ENCODE measurements around the gene SEPTIN8.

The SEPTIN8 gene

GRCh38 chr5:132779961-132780360 lies 2.9 kb upstream of the SEPTIN8 start:
- DNase-seq: no peak

GRCh38 chr5:132778856-132779255 lies 1.8 kb upstream of the SEPTIN8 start:
- no peak for DNase-seq

- DNase-seq: no peak
Observed at GRCh38 chr5:132778129-132778528, 1.1 kb upstream of the SEPTIN8 start.

- no peak for DNase-seq
Observed at GRCh38 chr5:132776938-132777208, 166 bp downstream of the SEPTIN8 start.

- DNase-seq: no peak
Observed at GRCh38 chr5:132776131-132776937, 705 bp downstream of the SEPTIN8 start.

GRCh38 chr5:132775476-132775961 lies 1.5 kb downstream of the SEPTIN8 start:
- DNase-seq: no peak

GRCh38 chr5:132774896-132775295 lies 2.1 kb downstream of the SEPTIN8 start:
- no peak for DNase-seq

GRCh38 chr5:132774406-132774805 lies 2.6 kb downstream of the SEPTIN8 start:
- DNase-seq: no peak

GRCh38 chr5:132773601-132774355 lies 3.3 kb downstream of the SEPTIN8 start:
- DNase-seq: no peak

GRCh38 chr5:132773114-132773513 lies 3.9 kb downstream of the SEPTIN8 start:
- no peak for DNase-seq

- DNase-seq: no peak
Observed at GRCh38 chr5:132772291-132773070, 4.6 kb downstream of the SEPTIN8 start.

GRCh38 chr5:132771503-132771998 lies 5.5 kb downstream of the SEPTIN8 start:
- no peak for DNase-seq

- DNase-seq: no peak
Observed at GRCh38 chr5:132770476-132771159, 6.4 kb downstream of the SEPTIN8 start.

- no peak for DNase-seq
Observed at GRCh38 chr5:132768485-132768868, 8.6 kb downstream of the SEPTIN8 start.

GRCh38 chr5:132767150-132767549 lies 9.9 kb downstream of the SEPTIN8 start:
- DNase-seq: no peak

GRCh38 chr5:132766806-132767055 lies 10.3 kb downstream of the SEPTIN8 start:
- DNase-seq: no peak

- DNase-seq: no peak
Observed at GRCh38 chr5:132766020-132766805, 10.8 kb downstream of the SEPTIN8 start.

- no peak for DNase-seq
Observed at GRCh38 chr5:132765311-132766019, 11.6 kb downstream of the SEPTIN8 start.

GRCh38 chr5:132764671-132765238 lies 12.3 kb downstream of the SEPTIN8 start:
- no peak for DNase-seq

GRCh38 chr5:132764051-132764450 lies 13.0 kb downstream of the SEPTIN8 start:
- DNase-seq: no peak

Data from NCI-H187 (cell line).